AG04449 (cell line): ENCODE results near the gene GPBAR1.

Source experiments
- CTCF ChIA-PET: fragments of 350-600 bp; formaldehyde crosslinking; extraction: SDS; loops from one replicate; lab custom pipeline; 2021; ENCODE audit warnings: antibody characterized with exemption; lab: Yijun Ruan, JAX
- POLR2A ChIA-PET: fragments of 400-600, 350-600 bp; formaldehyde crosslinking; extraction: SDS; loops from one replicate; lab custom pipeline; 2020; ENCODE audit warnings: antibody characterized with exemption, inconsistent platforms; lab: Yijun Ruan, JAX
- DNase-seq: peaks from one replicate; pipeline ENCODE4 v3.0.0-alpha.2; 2010; ENCODE audit warnings: low read depth, low spot score
- H3K4me3 ChIP-seq: 2 replicates; pipeline ENCODE4 v1.5.1; 2011; ENCODE audit warnings: low read depth, mild to moderate bottlenecking, control low read depth, low read length
- TF ChIP-seq, protein P1 (sequence below): IDR thresholded peaks from one replicate; pipeline ENCODE4 v1.5.1; 2011; ENCODE audit warnings: mild to moderate bottlenecking, moderate library complexity, low read length, control low read depth, inconsistent platforms; ENCODE audit not compliant: insufficient read depth; ENCODE audit errors: missing control alignments

Gene GPBAR1

DNA sequence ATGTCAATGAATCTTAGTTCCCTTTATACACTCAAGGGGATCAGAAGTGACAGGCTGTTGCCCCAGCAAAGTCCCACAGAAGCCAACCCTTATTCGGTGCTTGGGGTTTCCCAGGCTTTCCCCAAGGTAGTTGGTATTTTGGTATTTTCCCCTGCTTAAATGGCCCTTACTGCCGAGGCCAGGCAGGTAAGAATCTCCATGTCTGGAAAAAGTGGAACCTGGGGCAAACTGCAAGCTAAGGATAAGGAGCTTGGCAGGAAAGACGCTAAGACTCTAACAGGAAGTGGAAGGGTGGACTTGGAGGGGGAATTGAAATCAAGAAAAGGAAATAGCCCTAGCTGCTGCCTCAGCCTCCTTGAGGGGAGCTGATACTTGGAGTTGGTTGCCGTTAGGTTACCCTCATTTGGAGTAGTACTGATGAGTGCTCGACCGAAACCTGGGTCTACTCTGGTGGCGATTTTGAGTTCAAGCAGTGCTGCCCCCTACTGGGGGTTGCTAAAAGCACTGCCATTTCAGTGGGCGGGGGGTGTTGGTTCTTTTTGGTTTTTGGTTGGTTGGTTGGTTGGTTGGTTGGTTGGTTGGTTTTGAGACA lies 3.3 kb upstream of the GPBAR1 start:
- DNase-seq = no peak
- no peak overlapping the region for H3K4me3 ChIP-seq
- POLR2A ChIA-PET = no interaction called here
- CTCF ChIA-PET = interaction anchor here (0.6 to 7.8 kb wide), 14 partner anchors 9 to 1196 kb away, joined by 3 to 75 read pairs (median 5); partner anchors contain the start of genes AAMP, ARPC2 and PNKD
- TF ChIP-seq, protein P1, sequence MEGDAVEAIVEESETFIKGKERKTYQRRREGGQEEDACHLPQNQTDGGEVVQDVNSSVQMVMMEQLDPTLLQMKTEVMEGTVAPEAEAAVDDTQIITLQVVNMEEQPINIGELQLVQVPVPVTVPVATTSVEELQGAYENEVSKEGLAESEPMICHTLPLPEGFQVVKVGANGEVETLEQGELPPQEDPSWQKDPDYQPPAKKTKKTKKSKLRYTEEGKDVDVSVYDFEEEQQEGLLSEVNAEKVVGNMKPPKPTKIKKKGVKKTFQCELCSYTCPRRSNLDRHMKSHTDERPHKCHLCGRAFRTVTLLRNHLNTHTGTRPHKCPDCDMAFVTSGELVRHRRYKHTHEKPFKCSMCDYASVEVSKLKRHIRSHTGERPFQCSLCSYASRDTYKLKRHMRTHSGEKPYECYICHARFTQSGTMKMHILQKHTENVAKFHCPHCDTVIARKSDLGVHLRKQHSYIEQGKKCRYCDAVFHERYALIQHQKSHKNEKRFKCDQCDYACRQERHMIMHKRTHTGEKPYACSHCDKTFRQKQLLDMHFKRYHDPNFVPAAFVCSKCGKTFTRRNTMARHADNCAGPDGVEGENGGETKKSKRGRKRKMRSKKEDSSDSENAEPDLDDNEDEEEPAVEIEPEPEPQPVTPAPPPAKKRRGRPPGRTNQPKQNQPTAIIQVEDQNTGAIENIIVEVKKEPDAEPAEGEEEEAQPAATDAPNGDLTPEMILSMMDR = peak; percentile 52

DNA sequence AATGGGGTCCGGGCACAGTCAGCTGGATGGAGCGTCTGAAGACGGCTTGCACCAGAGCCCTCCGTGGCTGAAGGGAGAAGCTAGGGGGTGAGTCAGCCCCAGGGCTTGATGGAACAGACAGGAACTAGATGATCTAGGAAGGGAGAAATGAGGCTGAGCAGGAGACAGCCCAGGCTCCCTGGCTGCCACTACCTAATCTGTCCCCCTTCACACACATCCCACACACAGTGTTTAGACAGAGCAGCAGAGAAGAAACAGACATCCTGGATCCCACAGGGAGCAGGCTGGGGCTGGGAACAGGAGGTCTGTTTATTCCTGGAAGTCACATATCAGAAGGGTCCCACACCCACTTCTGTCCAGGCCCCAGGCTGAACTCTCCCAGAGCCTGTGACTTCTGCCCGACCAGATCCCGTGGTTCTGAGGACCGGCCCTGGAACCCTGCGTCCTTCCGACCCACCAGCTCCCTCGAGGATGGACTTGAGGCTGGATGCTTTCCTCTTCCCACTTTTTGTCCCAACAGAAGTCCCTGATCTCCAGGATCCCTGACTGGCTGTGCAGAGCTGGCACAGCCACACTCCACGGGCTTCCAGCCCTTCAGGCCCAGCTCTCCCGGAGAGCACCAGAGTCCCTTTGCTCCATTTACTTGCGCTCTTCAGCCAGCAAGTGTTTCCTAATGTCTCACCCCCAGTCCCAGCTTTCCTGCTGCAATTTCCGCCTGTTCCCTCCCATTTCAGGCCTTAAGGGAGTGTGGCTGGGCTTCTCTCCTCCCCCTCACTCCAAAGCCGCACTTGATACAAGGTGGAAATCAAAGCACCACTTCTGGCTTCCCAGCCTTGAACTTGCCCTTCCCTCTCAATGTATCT lies 1.5 kb upstream of the GPBAR1 start:
- TF ChIP-seq, protein P1 = no peak
- peak; percentile 19 for DNase-seq
- no peak overlapping the region for H3K4me3 ChIP-seq
- POLR2A ChIA-PET = interaction anchor here (0.6 to 1.8 kb wide), 7 partner anchors 11 to 88 kb away, joined by 3 to 5 read pairs (median 3); partner anchors contain the start of genes AAMP and PNKD
- CTCF ChIA-PET = interaction anchor here (1.2 to 7.8 kb wide), 9 partner anchors 11 to 90 kb away, joined by 3 to 75 read pairs (median 5); partner anchors contain the start of genes AAMP and PNKD

DNA sequence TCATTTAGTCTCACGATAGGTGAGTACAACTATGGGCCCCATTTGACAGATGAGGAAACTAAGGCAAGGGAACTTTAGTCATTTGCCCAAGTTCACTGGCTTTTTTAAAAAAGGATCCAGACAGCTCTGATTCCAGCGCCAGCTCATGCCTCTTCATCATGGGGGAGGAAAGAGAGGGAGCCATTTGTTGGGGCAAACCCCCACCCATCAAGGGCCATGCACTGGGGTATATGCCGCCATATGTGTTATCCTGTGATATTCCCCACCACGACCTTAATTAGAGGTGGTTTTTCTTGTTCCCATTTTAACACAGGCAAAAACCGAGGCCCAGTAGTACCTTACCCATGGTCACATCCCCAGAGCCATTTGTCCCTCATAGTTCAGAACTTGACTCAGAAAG lies 649 bp upstream of the GPBAR1 start:
- POLR2A ChIA-PET = interaction anchor here (1.0 to 1.8 kb wide), 2 partner anchors 10 to 12 kb away, joined by 3 to 5 read pairs; partner anchors contain the start of genes AAMP and PNKD
- CTCF ChIA-PET = interaction anchor here (0.7 to 2.3 kb wide), 3 partner anchors 11 to 75 kb away, joined by 3 to 15 read pairs (median 6); partner anchors contain the start of genes AAMP, PNKD and TMBIM1
- TF ChIP-seq, protein P1 = no peak

DNA sequence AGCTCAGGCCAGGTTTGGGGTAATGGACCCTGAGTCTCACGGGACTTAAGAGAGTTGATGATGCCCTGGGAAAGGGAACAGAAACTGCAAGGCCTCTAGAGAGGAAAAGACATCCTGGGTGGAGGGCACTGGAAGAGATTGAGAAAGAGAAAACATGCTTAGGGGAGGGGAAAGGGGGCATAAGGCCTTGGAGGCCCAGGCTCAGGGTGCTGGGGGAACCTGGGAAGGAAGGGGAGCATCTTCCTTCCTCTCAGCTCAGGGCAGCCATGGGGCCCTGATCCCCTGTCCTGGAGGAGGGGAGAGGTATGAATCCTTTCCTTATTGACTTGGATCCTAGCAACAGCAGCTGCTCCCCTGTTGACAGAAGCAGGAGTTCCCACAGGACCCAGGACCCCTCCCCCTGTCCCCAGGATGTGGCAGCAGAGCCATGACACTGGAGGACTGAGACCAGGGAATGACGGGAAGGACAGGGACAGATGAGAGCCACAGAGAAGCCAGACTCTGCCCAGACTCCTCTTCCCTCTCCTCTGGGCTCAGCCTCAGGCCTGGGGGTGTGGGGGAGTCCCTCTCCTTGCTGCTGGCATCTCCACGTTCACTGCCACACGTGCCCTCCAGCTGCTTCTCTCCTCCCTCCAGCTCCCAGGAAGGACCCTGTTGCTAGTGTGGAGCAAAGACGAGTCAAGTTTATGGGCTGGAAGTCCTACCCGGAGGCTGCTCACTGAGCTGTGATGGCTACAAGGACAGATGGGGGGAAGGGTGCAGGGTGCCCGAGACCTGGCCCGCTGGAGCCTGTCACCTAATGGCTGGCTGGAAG lies 815 bp downstream of the GPBAR1 start:
- ChIA-PET CTCF (interaction anchor here (0.7 to 1.9 kb wide), 3 partner anchors 9 to 42 kb away, joined by 3 to 11 read pairs (median 7); partner anchors contain the start of genes AAMP and PNKD), POLR2A (interaction anchor here (1.0 to 1.2 kb wide), 2 partner anchors 8 to 25 kb away, joined by 3 to 4 read pairs; partner anchors contain the start of genes AAMP and PNKD)
- TF ChIP-seq, protein P1 = no peak
- no peak for DNase-seq
- no peak overlapping the region for H3K4me3 ChIP-seq

More for the DNA sequence above, 649 bp upstream of the GPBAR1 start:
- no peak for DNase-seq
- H3K4me3 ChIP-seq = no peak overlapping the region

DNA sequence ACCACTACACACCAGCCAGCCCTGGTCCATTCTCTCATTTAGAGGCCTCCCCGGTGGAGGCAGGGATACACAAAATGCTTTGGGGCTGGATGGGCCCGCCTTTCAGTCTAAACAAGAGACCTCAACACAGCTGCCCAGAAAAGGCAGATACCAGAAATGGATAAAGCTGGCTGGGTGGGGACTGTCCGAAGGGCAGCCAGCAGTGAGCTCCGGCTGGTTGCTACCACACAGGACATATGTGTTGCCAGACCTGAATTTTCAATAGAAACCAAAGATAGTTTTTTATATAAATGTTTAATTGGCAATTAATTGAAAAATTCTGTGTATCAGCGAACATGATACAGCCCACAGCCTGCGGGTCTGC lies 1.4 kb downstream of the GPBAR1 start:
- no peak overlapping the region for H3K4me3 ChIP-seq
- POLR2A ChIA-PET = interaction anchor here (1.0 kb wide), 1 partner anchor 8 kb away, joined by 4 read pairs; the partner anchor contains the start of genes AAMP and PNKD
- TF ChIP-seq, protein P1 = no peak
- CTCF ChIA-PET = interaction anchor here (0.7 to 1.9 kb wide), 2 partner anchors 10 to 42 kb away, joined by 3 to 7 read pairs; no protein-coding TSS in a partner anchor
- DNase-seq = no peak
